NCI-H146 (cell line): ENCODE data around the gene SSR4.
A peak's percentile ranks its signal among the peaks of the same experiment; 100 is the strongest.
"Not testable (repeated sequence)": the region's sequence is repeated elsewhere in the genome, so short reads cannot be mapped to it uniquely, and the experiment has no call there.

Experiments used
- DNase-seq: peaks from one replicate; lab custom pipeline; 2025; lab: John Stamatoyannopoulos, UW

SSR4 gene

GRCh38 chrX:153804100-153804595 lies 9.7 kb downstream of the SSR4 start:
- DNase-seq: no peak

GRCh38 chrX:153804621-153805020 lies 10.2 kb downstream of the SSR4 start:
- DNase-seq: no peak

- DNase-seq: no peak
Measured at GRCh38 chrX:153805436-153805835, 11.0 kb downstream of the SSR4 start.

- no peak for DNase-seq
Measured at GRCh38 chrX:153806999-153807575, 12.6 kb downstream of the SSR4 start.

GRCh38 chrX:153807976-153808375 lies 13.5 kb downstream of the SSR4 start:
- DNase-seq: no peak

GRCh38 chrX:153812220-153812619 lies 17.8 kb downstream of the SSR4 start:
- no peak for DNase-seq

GRCh38 chrX:153813161-153813560 lies 18.7 kb downstream of the SSR4 start:
- no peak for DNase-seq

GRCh38 chrX:153814591-153815315 lies 20.3 kb downstream of the SSR4 start:
- no peak for DNase-seq

GRCh38 chrX:153816831-153817690 lies 22.6 kb downstream of the SSR4 start:
- DNase-seq: no peak

- not testable (repeated sequence) for DNase-seq
Measured at GRCh38 chrX:153818064-153818463, 23.6 kb downstream of the SSR4 start.

GRCh38 chrX:153818571-153819383 lies 24.3 kb downstream of the SSR4 start:
- DNase-seq: peak; percentile 50

- peak; percentile 17 for DNase-seq
Measured at GRCh38 chrX:153819384-153820040, 25.0 kb downstream of the SSR4 start.

GRCh38 chrX:153820601-153821000 lies 26.1 kb downstream of the SSR4 start:
- DNase-seq: no peak

GRCh38 chrX:153821066-153821465 lies 26.6 kb downstream of the SSR4 start:
- no peak for DNase-seq

- DNase-seq: no peak
Measured at GRCh38 chrX:153824348-153824747, 29.9 kb downstream of the SSR4 start.

- no peak for DNase-seq
Measured at GRCh38 chrX:153825042-153825441, 30.6 kb downstream of the SSR4 start.

GRCh38 chrX:153827016-153827415 lies 32.5 kb downstream of the SSR4 start:
- DNase-seq: no peak

- DNase-seq: no peak
Measured at GRCh38 chrX:153827903-153828302, 33.4 kb downstream of the SSR4 start.

GRCh38 chrX:153828308-153828707 lies 33.8 kb downstream of the SSR4 start:
- DNase-seq: no peak

GRCh38 chrX:153828723-153829548 lies 34.5 kb downstream of the SSR4 start:
- no peak for DNase-seq

- no peak for DNase-seq
Measured at GRCh38 chrX:153829549-153829798, 35.0 kb downstream of the SSR4 start.
